HG03196 (cell line): ENCODE measurements around the gene TRIM44.
"Not testable (repeated sequence)": the region's sequence is repeated elsewhere in the genome, so short reads cannot be mapped to it uniquely, and the experiment has no call there.

Experiments used
- ATAC-seq: cut with Tn5 transposase; IDR thresholded peaks from one replicate; pipeline ENCODE4 v1.9.1; 2021; ENCODE audit not compliant: unreplicated experiment

TRIM44 gene

GRCh38 chr11:35846874-35847273 lies 184.3 kb downstream of the TRIM44 start:
- no peak for ATAC-seq

GRCh38 chr11:35847473-35847872 lies 184.9 kb downstream of the TRIM44 start:
- no peak for ATAC-seq

GRCh38 chr11:35848616-35849015 lies 186.0 kb downstream of the TRIM44 start:
- no peak for ATAC-seq

GRCh38 chr11:35850191-35850590 lies 187.6 kb downstream of the TRIM44 start:
- ATAC-seq: no peak

GRCh38 chr11:35851342-35851741 lies 188.8 kb downstream of the TRIM44 start:
- no peak for ATAC-seq

GRCh38 chr11:35852056-35852455 lies 189.5 kb downstream of the TRIM44 start:
- ATAC-seq: no peak

GRCh38 chr11:35853971-35854370 lies 191.4 kb downstream of the TRIM44 start:
- ATAC-seq: no peak

- ATAC-seq: no peak
These were observed 193.1 kb downstream of the TRIM44 start for GRCh38 chr11:35855671-35856070.

GRCh38 chr11:35856259-35856658 lies 193.7 kb downstream of the TRIM44 start:
- no peak for ATAC-seq

GRCh38 chr11:35856756-35857155 lies 194.2 kb downstream of the TRIM44 start:
- no peak for ATAC-seq

GRCh38 chr11:35857922-35858321 lies 195.3 kb downstream of the TRIM44 start:
- no peak for ATAC-seq

- ATAC-seq: no peak
These were observed 196.7 kb downstream of the TRIM44 start for GRCh38 chr11:35859301-35859700.

GRCh38 chr11:35860194-35860593 lies 197.6 kb downstream of the TRIM44 start:
- ATAC-seq: not testable (repeated sequence)

GRCh38 chr11:35861191-35861590 lies 198.6 kb downstream of the TRIM44 start:
- no peak for ATAC-seq

GRCh38 chr11:35862666-35863065 lies 200.1 kb downstream of the TRIM44 start:
- no peak for ATAC-seq

- no peak for ATAC-seq
These were observed 201.6 kb downstream of the TRIM44 start for GRCh38 chr11:35864131-35864530.

GRCh38 chr11:35866601-35867000 lies 204.0 kb downstream of the TRIM44 start:
- no peak for ATAC-seq
